ENCODE results near the gene ZNF518B.
A peak's percentile ranks its signal among the peaks of the same experiment; 100 is the strongest.

Gene ZNF518B

GRCh38 chr4:10459305-10459704, 2.1 kb upstream of the ZNF518B start:
- no peak for TF ChIP-seq Cebpa-rat (IDR thresholded peaks at IDR 0.05)
- Histone ChIP-seq H3K9ac (no peak overlapping the region), H3K4me1 (peaks cover 37% of the 10 kb centered on the region), H3K27me3 (peaks cover 18% of the 10 kb centered on the region), H3K27ac (no peak overlapping the region), H3K9me3 (peaks cover 40% of the 10 kb centered on the region), H3K4me3 (no peak overlapping the region), H3K36me3 (peaks cover 2% of the 10 kb centered on the region; the same call in 1 of the 2 replicates), H3K4me2 (peak overlapping the region; percentile 22; the same call in 1 of the 2 replicates), H4K20me1 (peaks cover 3% of the 10 kb centered on the region; the same call in 1 of the 2 replicates)

GRCh38 chr4:10458177-10458576, 951 bp upstream of the ZNF518B start:
- TF ChIP-seq Cebpa-rat (IDR thresholded peaks at IDR 0.05): no peak
- peaks cover 10% of the 10 kb centered on the region; the same call in 1 of the 2 replicates for H4K20me1 ChIP-seq
- peaks cover 40% of the 10 kb centered on the region for H3K9me3 ChIP-seq
- H3K27ac ChIP-seq: no peak overlapping the region
- peaks cover 9% of the 10 kb centered on the region for H3K36me3 ChIP-seq
- H3K4me3 ChIP-seq: no peak overlapping the region
- H3K4me2 ChIP-seq: peak overlapping the region; percentile 66; the same call in 1 of the 2 replicates
- H3K9ac ChIP-seq: no peak overlapping the region
- peaks cover 18% of the 10 kb centered on the region for H3K27me3 ChIP-seq
- H3K4me1 ChIP-seq: peaks cover 41% of the 10 kb centered on the region

- TF ChIP-seq Cebpa-rat (IDR thresholded peaks at IDR 0.05): no peak
- H3K36me3 ChIP-seq: peaks cover 24% of the 10 kb centered on the region
- H3K4me2 ChIP-seq: peak overlapping the region; percentile 66
- H3K27me3 ChIP-seq: peaks cover 18% of the 10 kb centered on the region
- H4K20me1 ChIP-seq: peaks cover 10% of the 10 kb centered on the region; the same call in 1 of the 2 replicates
- H3K9me3 ChIP-seq: peaks cover 39% of the 10 kb centered on the region
- H3K4me3 ChIP-seq: peak overlapping the region; percentile 73
- H3K9ac ChIP-seq: peak overlapping the region; percentile 76
- H3K4me1 ChIP-seq: peaks cover 41% of the 10 kb centered on the region
- H3K27ac ChIP-seq: peak overlapping the region; percentile 85
These were observed 501 bp downstream of the ZNF518B start for GRCh38 chr4:10456595-10457254.

- Histone ChIP-seq H3K9me3 (peaks cover 34% of the 10 kb centered on the region), H3K36me3 (peaks cover 26% of the 10 kb centered on the region), H3K4me3 (peak overlapping the region; percentile 73), H3K27ac (peak overlapping the region; percentile 85), H3K9ac (peak overlapping the region; percentile 76; the same call in 1 of the 2 replicates), H3K4me2 (peak overlapping the region; percentile 66), H4K20me1 (peaks cover 10% of the 10 kb centered on the region; the same call in 1 of the 2 replicates), H3K4me1 (peaks cover 41% of the 10 kb centered on the region), H3K27me3 (peaks cover 18% of the 10 kb centered on the region)
- TF ChIP-seq Cebpa-rat (IDR thresholded peaks at IDR 0.05): no peak
These were observed 999 bp downstream of the ZNF518B start for GRCh38 chr4:10456260-10456594.

- H4K20me1 ChIP-seq: peaks cover 18% of the 10 kb centered on the region
- H3K9ac ChIP-seq: no peak overlapping the region
- H3K4me2 ChIP-seq: peak overlapping the region; percentile 66
- no peak for TF ChIP-seq Cebpa-rat (IDR thresholded peaks at IDR 0.05)
- H3K27ac ChIP-seq: peak overlapping the region; percentile 52; the same call in 1 of the 2 replicates
- peaks cover 32% of the 10 kb centered on the region for H3K9me3 ChIP-seq
- H3K4me3 ChIP-seq: no peak overlapping the region
- peaks cover 36% of the 10 kb centered on the region for H3K36me3 ChIP-seq
- H3K4me1 ChIP-seq: peaks cover 41% of the 10 kb centered on the region
- H3K27me3 ChIP-seq: peaks cover 18% of the 10 kb centered on the region
These were observed 2.1 kb downstream of the ZNF518B start for GRCh38 chr4:10455133-10455532.

- peak overlapping the region; percentile 66 for H3K4me2 ChIP-seq
- peak overlapping the region; percentile 52; the same call in 1 of the 2 replicates for H3K27ac ChIP-seq
- peaks cover 22% of the 10 kb centered on the region for H4K20me1 ChIP-seq
- peak; percentile 88 for TF ChIP-seq Cebpa-rat (IDR thresholded peaks at IDR 0.05)
- peaks cover 32% of the 10 kb centered on the region for H3K9me3 ChIP-seq
- peaks cover 18% of the 10 kb centered on the region for H3K27me3 ChIP-seq
- no peak overlapping the region for H3K9ac ChIP-seq
- H3K36me3 ChIP-seq: peaks cover 40% of the 10 kb centered on the region
- peaks cover 41% of the 10 kb centered on the region for H3K4me1 ChIP-seq
- no peak overlapping the region for H3K4me3 ChIP-seq
These were observed 2.5 kb downstream of the ZNF518B start for GRCh38 chr4:10454726-10455125.

- peaks cover 38% of the 10 kb centered on the region for H3K4me1 ChIP-seq
- peaks cover 28% of the 10 kb centered on the region for H4K20me1 ChIP-seq
- TF ChIP-seq Cebpa-rat (IDR thresholded peaks at IDR 0.05): no peak
- no peak overlapping the region for H3K4me3 ChIP-seq
- H3K27ac ChIP-seq: no peak overlapping the region
- H3K9me3 ChIP-seq: peaks cover 32% of the 10 kb centered on the region
- no peak overlapping the region for H3K9ac ChIP-seq
- H3K36me3 ChIP-seq: peaks cover 46% of the 10 kb centered on the region
- peaks cover 18% of the 10 kb centered on the region for H3K27me3 ChIP-seq
- H3K4me2 ChIP-seq: peak overlapping the region; percentile 66
These were observed 3.1 kb downstream of the ZNF518B start for GRCh38 chr4:10454121-10454520.

GRCh38 chr4:10448991-10449390, 8.2 kb downstream of the ZNF518B start:
- peaks cover 90% of the 10 kb centered on the region for H3K36me3 ChIP-seq
- TF ChIP-seq Cebpa-rat (IDR thresholded peaks at IDR 0.05): no peak

GRCh38 chr4:10442976-10443375, 14.2 kb downstream of the ZNF518B start:
- no peaks in the 10 kb centered on the region for H3K4me1 ChIP-seq
- no peak for TF ChIP-seq Cebpa-rat (IDR thresholded peaks at IDR 0.05)
- H3K9ac ChIP-seq: no peak overlapping the region
- H3K27me3 ChIP-seq: no peaks in the 10 kb centered on the region
- H3K27ac ChIP-seq: no peak overlapping the region
- no peak overlapping the region for H3K4me3 ChIP-seq
- H3K9me3 ChIP-seq: peaks cover 22% of the 10 kb centered on the region
- peaks cover 45% of the 10 kb centered on the region for H3K36me3 ChIP-seq
- H4K20me1 ChIP-seq: no peaks in the 10 kb centered on the region
- no peak overlapping the region for H3K4me2 ChIP-seq

More at GRCh38 chr4:10448991-10449390, 8.2 kb downstream of the ZNF518B start:
- H3K9ac ChIP-seq: no peak overlapping the region
- no peaks in the 10 kb centered on the region for H3K27me3 ChIP-seq
- peaks cover 23% of the 10 kb centered on the region for H4K20me1 ChIP-seq
- H3K4me2 ChIP-seq: no peak overlapping the region
- H3K27ac ChIP-seq: no peak overlapping the region
- H3K4me3 ChIP-seq: no peak overlapping the region
- peaks cover 29% of the 10 kb centered on the region for H3K9me3 ChIP-seq
- peaks cover under 1% of the 10 kb centered on the region for H3K4me1 ChIP-seq

GRCh38 chr4:10441512-10441911, 15.7 kb downstream of the ZNF518B start:
- H3K27me3 ChIP-seq: no peaks in the 10 kb centered on the region
- TF ChIP-seq Cebpa-rat (IDR thresholded peaks at IDR 0.05): no peak
- no peak overlapping the region for H3K4me2 ChIP-seq
- peaks cover 22% of the 10 kb centered on the region for H3K9me3 ChIP-seq
- H3K36me3 ChIP-seq: peaks cover 33% of the 10 kb centered on the region
- no peaks in the 10 kb centered on the region for H4K20me1 ChIP-seq
- H3K27ac ChIP-seq: no peak overlapping the region
- H3K4me1 ChIP-seq: no peaks in the 10 kb centered on the region
- no peak overlapping the region for H3K4me3 ChIP-seq
- no peak overlapping the region for H3K9ac ChIP-seq

Measured in BLaER1 (cell line).